ENCODE results near the gene ANKRD29. TPM values are rescaled to one million over a fixed set of nuclear protein-coding genes. Genes with fewer than 3 reads are reported as not detected.
"Not testable (repeated sequence)": the region's sequence is repeated elsewhere in the genome, so short reads cannot be mapped to it uniquely, and the experiment has no call there.

Gene ANKRD29
- total RNA-seq, 1 experiment from 2014 or later, result not detected

GRCh38 chr18:23565916-23566547 is 96.7 kb downstream of the ANKRD29 start:
- no peak for DNase-seq (ENCODE audit: low read depth)

GRCh38 chr18:23563377-23564043 is 99.2 kb downstream of the ANKRD29 start:
- peak; percentile 78 for DNase-seq (ENCODE audit: low read depth)

- no peak for DNase-seq (ENCODE audit: low read depth)
Observed at GRCh38 chr18:23560186-23560585, 102.5 kb downstream of the ANKRD29 start.

GRCh38 chr18:23557511-23557910 is 105.2 kb downstream of the ANKRD29 start:
- not testable (repeated sequence) for DNase-seq (ENCODE audit: low read depth)

DNA sequence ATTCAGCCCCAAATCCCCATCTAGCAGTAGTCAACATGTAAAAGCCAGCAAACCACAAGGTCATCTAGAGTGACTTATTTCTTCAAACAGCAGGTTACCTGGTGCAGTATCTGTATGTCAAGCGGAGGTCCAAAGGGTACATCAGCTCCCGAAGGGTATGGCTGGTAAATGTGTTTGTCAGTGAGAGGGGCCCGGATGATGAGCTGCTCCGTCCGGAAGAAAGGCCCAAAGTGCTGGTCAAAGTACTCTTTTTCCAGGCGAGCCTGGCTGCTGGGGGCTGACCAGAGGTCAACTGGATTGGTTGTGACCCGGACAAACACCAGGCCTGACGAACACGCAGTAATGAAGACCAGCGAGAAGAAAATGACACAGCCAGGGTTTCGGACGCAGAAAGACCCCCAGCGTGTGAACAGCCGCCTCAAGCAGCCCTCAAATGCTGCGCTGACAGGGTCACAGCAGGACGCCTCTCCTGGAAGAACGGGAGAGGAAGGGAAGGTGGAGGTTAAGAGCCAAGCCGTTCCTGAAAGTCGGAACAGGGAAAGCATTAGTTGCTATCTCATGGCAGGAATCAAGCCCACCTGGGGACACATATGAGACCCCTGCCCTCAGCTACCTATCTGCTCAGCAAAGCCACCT is 106.4 kb downstream of the ANKRD29 start:
- no peak for DNase-seq (ENCODE audit: low read depth)

- no peak for DNase-seq (ENCODE audit: low read depth)
Observed at GRCh38 chr18:23553887-23554286, 108.8 kb downstream of the ANKRD29 start.

GRCh38 chr18:23552505-23552904 is 110.2 kb downstream of the ANKRD29 start:
- no peak for DNase-seq (ENCODE audit: low read depth)

GRCh38 chr18:23551978-23552377 is 110.7 kb downstream of the ANKRD29 start:
- no peak for DNase-seq (ENCODE audit: low read depth)

DNA sequence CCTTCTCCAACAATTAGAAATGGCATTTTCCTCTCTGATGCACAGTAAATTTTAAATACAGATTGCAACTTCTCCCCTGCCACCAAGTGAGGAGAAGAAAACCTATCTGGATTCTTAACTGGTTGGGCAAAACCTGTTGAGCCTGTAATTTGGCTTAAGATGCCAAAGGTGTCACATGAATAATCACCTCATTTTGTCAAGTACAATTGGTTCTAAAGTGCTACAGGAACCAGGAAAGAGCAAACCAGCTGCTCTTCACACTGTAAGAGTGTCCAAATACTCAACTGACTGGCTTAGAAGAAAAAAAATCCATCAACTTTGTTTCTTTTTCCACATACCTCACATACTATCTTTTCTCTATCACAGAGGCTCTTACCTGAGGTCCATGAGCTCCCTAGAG is 111.8 kb downstream of the ANKRD29 start:
- DNase-seq (ENCODE audit: low read depth), result no peak

Small RNA genes within 50 kb of the gene (small RNA-seq; reads per million reads assigned to genes)
- not detected for gene RF00019

Other genes with a start within 250 kb of the ANKRD29 start
- gene RIOK3, start 209.6 kb downstream of the ANKRD29 start, total RNA-seq (2014; rRNA removed; shearing (Covaris generic)), result 20.7 and 25.5 TPM in 2 replicates
- 20.5 and 26.8 TPM in 2 replicates for gene RMC1, start 159.4 kb downstream of the ANKRD29 start, total RNA-seq (2014; rRNA removed; shearing (Covaris generic))
- 103 and 105 TPM in 2 replicates for gene NPC1, start 76.4 kb downstream of the ANKRD29 start, total RNA-seq (2014; rRNA removed; shearing (Covaris generic))
- gene LAMA3, start 26.5 kb upstream of the ANKRD29 start, total RNA-seq (2014; rRNA removed; shearing (Covaris generic)), result 0.40 and 0.56 TPM in 2 replicates

All from HT1080 (cell line).